Activated CD4-positive, alpha-beta T cell treated with anti-CD3 and anti-CD28 coated beads, Interleukin-10, Interleukin-2, amounts not matched to agents 100 ng/mL and 50 ng/mL, durations not matched to agents 16 hours and 8 hours (primary cell): ENCODE measurements around the gene CNIH1.
A peak's percentile ranks its signal among the peaks of the same experiment; 100 is the strongest.

Source experiments
- DNase-seq: peaks from one replicate; pipeline ENCODE4 v3.0.0-alpha.2; 2020

Gene CNIH1

GRCh38 chr14:54440873-54441868 is at the start of gene CNIH1:
Gene CNIH1, minus strand, starts transcription at chr14:54441374. Its CDS starts 47 bp downstream, at chr14:54441327.
- peak; percentile 94 for DNase-seq

GRCh38 chr14:54490445-54491175 is 49.4 kb upstream of the CNIH1 start:
- DNase-seq: no peak

DNA sequence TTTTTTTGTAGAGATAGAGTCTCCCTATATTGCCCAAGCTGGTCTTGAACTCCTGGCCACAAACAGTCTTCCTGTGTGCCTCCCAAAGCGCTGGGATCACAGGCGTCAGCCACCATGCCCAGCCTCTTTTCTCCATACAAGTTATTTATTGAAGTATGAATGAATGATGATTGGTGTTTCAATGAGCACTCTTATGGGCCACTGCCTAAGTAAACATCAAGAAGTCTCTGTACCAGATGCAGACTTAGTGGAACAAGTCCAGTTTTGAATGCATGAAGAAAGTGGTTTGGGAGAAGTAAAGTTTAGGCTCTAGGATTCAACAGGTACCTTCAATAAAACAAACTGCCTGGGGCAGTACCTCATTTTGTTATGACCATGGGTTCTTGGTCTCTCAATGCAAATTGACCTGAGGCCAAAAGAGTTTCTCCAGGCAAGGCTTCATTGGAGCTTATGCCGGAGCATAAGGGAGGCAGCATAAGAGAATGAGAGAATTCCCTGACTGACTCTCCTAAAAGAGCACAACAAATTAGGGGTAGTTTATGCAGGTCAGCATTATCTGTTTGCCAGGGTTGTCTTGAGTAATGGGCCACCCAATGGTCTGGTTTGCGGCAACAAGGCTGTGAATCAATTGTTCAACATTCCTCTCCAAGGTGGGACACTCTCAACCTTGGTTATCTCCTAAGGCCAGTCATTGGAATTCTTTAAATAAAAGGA is 48.7 kb upstream of the CNIH1 start:
- no peak for DNase-seq

GRCh38 chr14:54489318-54489683 is 48.1 kb upstream of the CNIH1 start:
- no peak for DNase-seq

DNA sequence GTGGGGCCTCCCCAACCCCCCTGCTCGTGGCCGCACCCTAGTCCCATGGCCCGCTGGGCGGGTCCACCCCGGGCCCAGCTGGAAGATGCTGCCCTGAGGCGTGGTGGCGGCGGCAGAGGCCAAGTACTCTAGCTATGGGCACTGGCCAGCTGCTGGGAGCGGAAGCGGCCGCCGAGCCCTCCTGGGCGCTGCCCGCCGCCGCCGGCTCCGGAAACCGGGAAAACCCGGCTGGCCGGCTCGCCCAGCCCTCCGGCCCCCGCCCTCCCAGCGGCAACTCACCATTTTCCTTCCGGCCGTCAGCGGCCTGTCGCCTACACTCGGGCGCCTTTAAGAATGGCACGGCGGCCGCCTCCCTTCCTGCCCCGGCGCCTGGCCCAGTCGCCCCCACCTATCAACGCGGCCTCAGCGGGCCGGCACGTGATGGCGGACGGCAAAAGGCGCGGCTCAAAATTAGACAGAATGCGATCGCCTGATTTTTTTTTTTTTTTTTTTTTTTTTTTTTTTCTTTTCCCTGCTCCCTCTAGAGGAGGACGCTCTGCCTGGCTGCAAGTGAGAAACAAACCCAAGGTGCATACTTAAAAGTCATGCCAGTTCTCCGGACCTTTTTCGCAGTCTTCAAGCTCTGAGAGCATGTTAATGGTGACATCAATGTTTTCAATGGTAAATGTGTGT is 47.6 kb upstream of the CNIH1 start, which contains the start of gene GMFB:
TSS of gene GMFB (minus strand) at position 335 of the 672 bp plus-strand sequence. CDS start at position 282, 53 bp downstream.
- peak; percentile 92 for DNase-seq

DNA sequence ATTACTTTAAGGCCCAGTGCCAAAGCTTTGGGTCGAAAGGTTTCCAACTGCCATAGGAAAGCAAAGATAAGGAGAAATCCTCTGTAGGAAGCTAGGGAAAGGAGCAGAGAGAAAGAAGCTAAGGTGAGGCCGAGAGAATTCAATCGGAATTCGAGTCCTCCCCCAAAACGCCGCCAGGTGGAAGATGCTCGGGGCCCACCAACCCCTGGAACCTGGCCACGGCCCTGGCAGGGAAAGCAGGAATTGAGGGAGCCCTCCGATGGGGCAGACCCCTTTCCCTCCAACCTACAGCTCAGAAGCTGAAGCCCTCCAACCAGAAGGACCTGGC is 47.1 kb upstream of the CNIH1 start:
- DNase-seq: no peak

DNA sequence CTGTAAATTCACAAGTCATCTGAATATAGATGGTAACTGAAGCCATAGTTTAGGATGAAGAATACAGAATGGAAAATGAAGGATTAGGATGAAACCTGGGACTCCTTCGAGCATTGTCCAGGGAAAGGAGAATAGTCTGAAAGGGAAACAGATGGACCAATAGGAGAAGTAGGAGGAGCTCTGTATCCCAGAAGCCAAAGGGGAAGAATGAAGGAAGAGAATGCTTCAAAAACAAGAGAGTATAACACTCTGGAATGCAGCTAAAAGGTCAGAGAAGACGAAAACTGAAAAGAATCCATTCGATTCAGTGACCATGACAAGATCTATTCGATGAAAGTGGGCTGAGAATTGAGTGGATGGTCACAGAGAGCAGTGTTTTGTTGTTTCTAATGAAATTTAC is 46.6 kb upstream of the CNIH1 start:
- no peak for DNase-seq

GRCh38 chr14:54486685-54487084 is 45.5 kb upstream of the CNIH1 start:
- peak; percentile 11 for DNase-seq

- no peak for DNase-seq
These were observed 42.7 kb upstream of the CNIH1 start for GRCh38 chr14:54483846-54484245.

GRCh38 chr14:54483073-54483745 is 42.0 kb upstream of the CNIH1 start:
- DNase-seq: no peak

- DNase-seq: no peak
These were observed 40.5 kb upstream of the CNIH1 start for GRCh38 chr14:54481695-54482094.

DNA sequence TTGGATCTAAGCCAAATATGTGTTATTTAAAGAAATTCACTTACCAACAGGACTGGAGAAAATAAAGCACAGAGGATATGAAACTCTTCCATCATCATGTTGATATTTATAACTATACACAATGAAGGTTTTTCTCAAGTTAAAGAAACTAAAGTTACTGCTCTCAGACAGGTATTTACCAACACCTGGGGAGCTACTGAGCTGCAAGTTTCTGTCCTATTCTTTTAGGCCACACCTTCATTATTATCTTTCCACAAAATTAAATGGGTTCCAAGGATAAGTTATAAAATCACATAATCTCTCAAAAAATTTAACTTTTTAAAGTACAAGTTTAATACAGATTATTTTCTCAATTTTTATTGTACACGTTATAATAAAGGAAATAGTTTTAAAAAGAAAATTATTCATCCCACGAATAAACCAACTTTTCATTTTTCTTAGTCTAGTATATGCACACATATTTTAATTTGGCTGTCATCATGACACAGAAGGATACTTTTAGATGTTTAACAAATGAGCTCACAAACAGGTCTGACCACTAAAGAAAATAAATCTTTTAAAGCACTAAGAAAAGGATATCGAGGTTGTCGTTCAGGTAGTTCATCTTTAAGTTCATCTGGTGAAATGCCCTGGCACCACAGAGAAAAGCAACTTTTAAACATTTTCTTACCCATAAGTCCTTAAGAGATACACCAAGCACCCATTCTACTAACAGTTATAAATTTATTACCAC is 39.8 kb upstream of the CNIH1 start:
- DNase-seq: no peak

DNA sequence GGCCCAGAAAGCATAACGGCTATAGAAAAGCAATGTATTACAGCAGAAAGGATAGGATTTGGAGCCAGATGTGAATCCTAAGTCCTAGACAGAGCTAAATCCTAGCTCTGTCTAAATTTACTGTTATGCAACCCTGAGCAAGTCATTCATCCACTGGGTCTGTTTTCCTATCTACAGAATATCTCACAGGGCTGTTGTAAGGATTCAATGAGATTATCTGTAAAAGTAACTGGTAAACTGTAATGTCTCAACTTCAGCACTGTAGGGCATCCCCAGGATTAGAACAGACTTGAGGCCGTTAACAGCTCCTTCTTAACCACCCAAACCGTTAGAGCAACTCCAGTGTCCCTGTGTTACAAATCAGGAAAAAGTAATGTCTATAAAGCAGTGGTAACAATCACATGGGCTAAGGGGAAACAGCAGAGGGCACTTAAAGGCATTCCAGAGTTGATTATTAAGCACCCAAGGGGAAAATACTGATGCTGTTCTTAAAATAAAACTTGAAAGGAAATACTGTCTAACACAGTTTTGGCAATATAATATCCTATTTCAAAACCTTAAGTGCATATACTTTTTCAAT is 37.6 kb upstream of the CNIH1 start:
- DNase-seq: no peak

DNA sequence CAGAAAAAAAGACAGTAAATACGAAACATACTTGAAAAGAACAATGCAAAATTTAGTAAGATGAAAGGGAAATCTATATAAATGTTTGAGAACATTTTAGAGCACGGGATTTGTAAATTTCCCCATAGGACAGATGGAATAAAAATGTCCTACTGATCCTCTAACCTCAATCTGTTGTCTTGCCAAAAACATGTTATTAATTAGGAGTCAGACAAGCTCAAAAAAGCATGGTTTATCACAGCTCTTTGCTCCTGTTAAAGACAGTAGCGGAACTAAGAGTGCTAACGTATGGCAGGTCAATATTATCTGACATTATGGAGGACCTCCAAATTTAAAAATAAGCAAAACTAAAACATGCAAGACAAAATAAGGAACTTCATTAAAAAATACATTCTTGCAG is 34.7 kb upstream of the CNIH1 start:
- DNase-seq: no peak

- DNase-seq: no peak
These were observed 34.2 kb upstream of the CNIH1 start for GRCh38 chr14:54475187-54475899.

DNA sequence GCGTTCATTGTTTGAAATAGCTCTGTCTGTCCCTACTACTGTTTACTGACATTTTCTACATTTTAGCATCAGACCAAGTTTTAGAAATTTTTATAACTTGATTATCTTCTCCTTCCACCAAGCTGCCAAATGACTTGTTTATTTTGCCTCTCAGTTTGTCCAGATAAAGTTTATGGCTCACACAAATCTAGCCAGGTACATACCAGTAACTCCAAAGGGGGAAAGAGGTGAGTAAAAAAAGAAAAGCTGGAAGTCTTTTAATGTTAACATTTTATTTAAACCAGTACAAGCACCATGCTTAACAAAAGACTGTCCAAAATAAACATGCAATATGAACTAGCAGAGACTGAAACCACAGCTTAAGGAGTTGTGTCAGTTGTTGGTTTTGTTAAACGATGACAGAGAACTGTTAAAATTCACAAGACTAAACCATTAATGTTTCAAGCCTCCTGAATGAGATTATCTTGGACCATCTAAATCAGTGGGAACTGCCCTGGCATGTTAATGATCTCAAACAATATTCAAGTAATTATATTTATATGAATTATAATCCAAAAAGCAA is 33.1 kb upstream of the CNIH1 start:
- no peak for DNase-seq

- DNase-seq: no peak
These were observed 31.1 kb upstream of the CNIH1 start for GRCh38 chr14:54472315-54472714.

- DNase-seq: no peak
These were observed 30.5 kb upstream of the CNIH1 start for GRCh38 chr14:54471641-54472040.

DNA sequence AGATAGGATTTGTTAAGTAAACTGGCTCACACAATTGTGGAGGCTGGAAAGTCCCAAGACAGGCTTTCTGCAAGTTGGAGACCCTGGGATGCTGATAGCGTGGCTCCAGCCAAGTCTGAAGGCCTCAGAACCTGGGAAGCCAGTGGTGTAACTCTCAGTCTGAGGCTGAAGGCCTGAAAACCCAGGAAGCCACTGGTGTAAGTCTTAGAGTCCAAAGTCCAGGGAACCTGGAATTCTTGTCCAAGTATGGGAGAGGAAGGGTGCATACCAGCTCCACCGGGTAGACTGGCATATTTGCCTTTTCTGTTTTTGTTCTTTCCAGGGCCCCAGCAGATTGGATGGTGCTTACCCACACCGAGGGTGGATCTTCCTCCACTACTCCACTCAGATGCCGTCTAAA is 29.5 kb upstream of the CNIH1 start:
- DNase-seq: no peak

DNA sequence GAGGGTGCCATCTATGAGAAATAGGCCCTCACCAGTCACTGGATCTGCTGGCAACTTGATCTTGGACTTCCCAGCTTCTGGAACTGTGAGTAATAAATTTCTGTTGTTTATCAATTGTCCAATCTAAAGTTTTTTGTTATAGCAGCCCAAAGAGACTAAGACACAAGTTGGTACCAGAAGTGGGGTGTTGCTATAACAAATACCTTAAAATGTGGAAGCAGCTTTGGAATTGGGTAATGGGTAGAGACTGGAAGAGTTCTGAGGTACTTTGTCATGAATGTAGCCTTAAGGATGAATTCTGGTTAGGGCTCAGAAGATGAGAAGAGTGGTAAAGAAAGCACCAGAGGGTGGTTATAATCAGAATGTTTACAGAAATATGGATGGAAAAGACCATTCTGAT is 26.1 kb upstream of the CNIH1 start:
- DNase-seq: no peak
